ENCODE measurements around the gene VPS25.

- TF ChIP-seq CTCF (IDR thresholded peaks at IDR 0.05) (no peak), POLR2A (IDR thresholded peaks at IDR 0.05; ENCODE audit: low read depth) (no peak)
Measured at GRCh38 chr17:42792545-42792944, 19.3 kb downstream of the VPS25 start.
